ENCODE results near the gene CCNY. TPM values are rescaled to one million over a fixed set of nuclear protein-coding genes. Genes with fewer than 3 reads are reported as not detected.

CCNY gene
- total and polyA plus RNA-seq, 8 donors: 5.8 to 99.6 (median 37.7) TPM

- H3K4me3 ChIP-seq: no peak overlapping the region
- H3K9me3 ChIP-seq: no peaks in the 10 kb centered on the region
- H3K36me3 ChIP-seq: no peaks in the 10 kb centered on the region
- no peak for DNase-seq
- TF ChIP-seq POLR2AphosphoS5 (IDR thresholded peaks at IDR 0.05): no peak
- TF ChIP-seq, protein P1, sequence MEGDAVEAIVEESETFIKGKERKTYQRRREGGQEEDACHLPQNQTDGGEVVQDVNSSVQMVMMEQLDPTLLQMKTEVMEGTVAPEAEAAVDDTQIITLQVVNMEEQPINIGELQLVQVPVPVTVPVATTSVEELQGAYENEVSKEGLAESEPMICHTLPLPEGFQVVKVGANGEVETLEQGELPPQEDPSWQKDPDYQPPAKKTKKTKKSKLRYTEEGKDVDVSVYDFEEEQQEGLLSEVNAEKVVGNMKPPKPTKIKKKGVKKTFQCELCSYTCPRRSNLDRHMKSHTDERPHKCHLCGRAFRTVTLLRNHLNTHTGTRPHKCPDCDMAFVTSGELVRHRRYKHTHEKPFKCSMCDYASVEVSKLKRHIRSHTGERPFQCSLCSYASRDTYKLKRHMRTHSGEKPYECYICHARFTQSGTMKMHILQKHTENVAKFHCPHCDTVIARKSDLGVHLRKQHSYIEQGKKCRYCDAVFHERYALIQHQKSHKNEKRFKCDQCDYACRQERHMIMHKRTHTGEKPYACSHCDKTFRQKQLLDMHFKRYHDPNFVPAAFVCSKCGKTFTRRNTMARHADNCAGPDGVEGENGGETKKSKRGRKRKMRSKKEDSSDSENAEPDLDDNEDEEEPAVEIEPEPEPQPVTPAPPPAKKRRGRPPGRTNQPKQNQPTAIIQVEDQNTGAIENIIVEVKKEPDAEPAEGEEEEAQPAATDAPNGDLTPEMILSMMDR (IDR thresholded peaks at IDR 0.05): no peak
- no peak for TF ChIP-seq POLR2A (IDR thresholded peaks at IDR 0.05)
- no peak for TF ChIP-seq EP300 (IDR thresholded peaks at IDR 0.05)
- H3K4me1 ChIP-seq: peaks cover 30 to 80% (median 60%) of the 10 kb centered on the region in 4 donors
- H3K27me3 ChIP-seq: no peaks in the 10 kb centered on the region
- no peak overlapping the region for H3K27ac ChIP-seq
- intact Hi-C loops (cut with DNase I; ENCODE audit: low total_unique reads): no loop called here
Measured at GRCh38 chr10:35343739-35344138, 7.4 kb downstream of the CCNY start.

DNA sequence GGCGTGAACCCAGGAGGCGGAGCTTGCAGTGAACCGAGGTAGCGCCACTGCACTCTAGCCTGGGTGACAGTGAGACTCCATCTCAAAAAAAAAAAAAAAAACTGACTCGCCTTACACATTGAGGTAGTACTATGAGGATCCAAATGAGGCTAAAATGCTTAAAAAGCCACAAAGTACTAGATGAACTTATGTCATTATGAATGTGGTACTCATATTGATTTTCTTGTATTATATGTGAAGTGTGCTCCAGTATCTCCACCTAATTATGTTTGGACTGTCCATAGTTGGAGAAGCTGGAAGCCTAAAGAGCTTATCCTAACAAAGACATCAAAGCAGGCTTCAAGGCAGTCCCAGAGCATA, 9.1 kb downstream of the CCNY start:
- intact Hi-C loops (cut with DNase I; ENCODE audit: low total_unique reads): no loop called here
- no peaks in the 10 kb centered on the region for H3K27me3 ChIP-seq
- 92 to 98% (median 95%) methylated on average over 5 of the region's 5 CpGs for WGBS, 5 donors
- no peak overlapping the region for H3K27ac ChIP-seq
- no peak overlapping the region for H3K4me3 ChIP-seq
- no peaks in the 10 kb centered on the region for H3K36me3 ChIP-seq
- H3K9me3 ChIP-seq: no peaks in the 10 kb centered on the region
- no peak for DNase-seq
- TF ChIP-seq POLR2AphosphoS5 (IDR thresholded peaks at IDR 0.05) (no peak), EP300 (IDR thresholded peaks at IDR 0.05) (no peak), POLR2A (IDR thresholded peaks at IDR 0.05) (no peak)
- TF ChIP-seq, protein P1 (IDR thresholded peaks at IDR 0.05): no peak
- peaks cover 37 to 81% (median 62%) of the 10 kb centered on the region in 4 donors for H3K4me1 ChIP-seq

GRCh38 chr10:35346248-35346647, 9.9 kb downstream of the CCNY start:
- TF ChIP-seq POLR2A (IDR thresholded peaks at IDR 0.05) (no peak), EP300 (IDR thresholded peaks at IDR 0.05) (no peak), POLR2AphosphoS5 (IDR thresholded peaks at IDR 0.05) (no peak)
- TF ChIP-seq, protein P1 (IDR thresholded peaks at IDR 0.05): no peak
- DNase-seq: no peak

GRCh38 chr10:35347121-35347562, 10.8 kb downstream of the CCNY start:
- Histone ChIP-seq H3K9me3 (no peaks in the 10 kb centered on the region), H3K36me3 (no peaks in the 10 kb centered on the region), H3K4me1 (peaks cover 38 to 81% (median 60%) of the 10 kb centered on the region in 4 donors), H3K27me3 (no peaks in the 10 kb centered on the region), H3K4me3 (no peak overlapping the region), H3K27ac (no peak overlapping the region)
- TF ChIP-seq POLR2AphosphoS5 (IDR thresholded peaks at IDR 0.05): no peak
- TF ChIP-seq POLR2A (IDR thresholded peaks at IDR 0.05): no peak
- WGBS, 5 donors: 24 to 50% (median 36%) methylated on average over 2 of the region's 2 CpGs
- intact Hi-C loops (cut with DNase I; ENCODE audit: low total_unique reads): no loop called here
- no peak for DNase-seq

More at GRCh38 chr10:35346248-35346647, 9.9 kb downstream of the CCNY start:
- no peaks in the 10 kb centered on the region for H3K9me3 ChIP-seq
- no peaks in the 10 kb centered on the region for H3K36me3 ChIP-seq
- no peaks in the 10 kb centered on the region for H3K27me3 ChIP-seq
- H3K27ac ChIP-seq: no peak overlapping the region
- H3K4me3 ChIP-seq: no peak overlapping the region
- intact Hi-C loops (cut with DNase I; ENCODE audit: low total_unique reads): no loop called here
- peaks cover 38 to 81% (median 61%) of the 10 kb centered on the region in 4 donors for H3K4me1 ChIP-seq

GRCh38 chr10:35347899-35348608, 11.7 kb downstream of the CCNY start:
- no peaks in the 10 kb centered on the region for H3K9me3 ChIP-seq
- H3K36me3 ChIP-seq: no peaks in the 10 kb centered on the region
- WGBS, 5 donors: 63 to 74% (median 67%) methylated on average over 13 of the region's 13 CpGs
- DNase-seq: no peak
- TF ChIP-seq POLR2AphosphoS5 (IDR thresholded peaks at IDR 0.05) (no peak), POLR2A (IDR thresholded peaks at IDR 0.05) (no peak), EP300 (IDR thresholded peaks at IDR 0.05) (no peak)
- TF ChIP-seq, protein P1 (IDR thresholded peaks at IDR 0.05): no peak
- peaks cover 42 to 86% (median 66%) of the 10 kb centered on the region in 4 donors for H3K4me1 ChIP-seq
- intact Hi-C loops (cut with DNase I; ENCODE audit: low total_unique reads): no loop called here
- no peak overlapping the region for H3K27ac ChIP-seq
- H3K4me3 ChIP-seq: no peak overlapping the region
- no peaks in the 10 kb centered on the region for H3K27me3 ChIP-seq
